ENCODE data around the gene SEPTIN1. TPM values are rescaled to one million over a fixed set of nuclear protein-coding genes. Genes with fewer than 3 reads are reported as not detected.

The SEPTIN1 gene
- total and polyA plus RNA-seq, 2 of the 13 experiments (the other 11 are each of a cell fraction or from before 2014, with no cell fraction given): 0.18 to 0.67 TPM

- TF ChIP-seq CSRNP2 (CRISPR knock-in tag; conservative IDR thresholded peaks at IDR 0.05; ENCODE audit: low read depth): no peak
- TF ChIP-seq ZNF503 (CRISPR knock-in tag; IDR thresholded peaks at IDR 0.05): no peak
- no peak; the same call in 1 of the 2 replicates for TF ChIP-seq ZNF281 (CRISPR knock-in tag; IDR thresholded peaks at IDR 0.05; ENCODE audit: borderline replicate concordance)
- no peak for TF ChIP-seq ZNF484 (CRISPR knock-in tag; IDR thresholded peaks at IDR 0.05; ENCODE audit: borderline replicate concordance, low read depth)
- no peak for TF ChIP-seq MLLT10 (CRISPR knock-in tag; IDR thresholded peaks at IDR 0.05)
- TF ChIP-seq HNRNPLL (IDR thresholded peaks at IDR 0.05; ENCODE audit: low read depth, low read length, poor library complexity, severe bottlenecking): peak; percentile 61
- TF ChIP-seq ZNF724P (CRISPR knock-in tag; IDR thresholded peaks at IDR 0.05; ENCODE audit: borderline replicate concordance): peak; percentile 21; the same call in 1 of the 2 replicates
- TF ChIP-seq ZBTB10 (CRISPR knock-in tag; IDR thresholded peaks at IDR 0.05; ENCODE audit: borderline replicate concordance): no peak
- TF ChIP-seq ZBTB39 (CRISPR knock-in tag; IDR thresholded peaks at IDR 0.05): no peak
- no peak; the same call in 1 of the 2 replicates for TF ChIP-seq ZNF124 (CRISPR knock-in tag; IDR thresholded peaks at IDR 0.05)
- no peak for TF ChIP-seq ZNF629 (CRISPR knock-in tag; conservative IDR thresholded peaks at IDR 0.05)
- TF ChIP-seq MEIS2 (CRISPR knock-in tag; IDR thresholded peaks at IDR 0.05): no peak; the same call in none of the 2 replicates
- 0 out of 2 replicates have a peak, but pooled peaks have one; percentile 48 for TF ChIP-seq BRCA1 (CRISPR knock-in tag; IDR thresholded peaks at IDR 0.05)
- no peak for TF ChIP-seq RBM22 (optimal IDR thresholded peaks at IDR 0.05; ENCODE audit: low read length)
- no peak for TF ChIP-seq ZNF33A (CRISPR knock-in tag; IDR thresholded peaks at IDR 0.05; ENCODE audit: borderline replicate concordance)
- no peak for TF ChIP-seq FOXJ3 (CRISPR knock-in tag; IDR thresholded peaks at IDR 0.05; ENCODE audit: borderline replicate concordance)
Observed at GRCh38 chr16:30378236-30379157, 3.9 kb downstream of the SEPTIN1 start (continued).
